Muscle layer of duodenum (tissue), 2 donors: ENCODE measurements around the gene UBL7.

Source experiments
- H3K27ac ChIP-seq: one replicate; pipeline ENCODE4 v1.7.0; 2013; ENCODE audit warnings: mild to moderate bottlenecking, low read length
- H3K27me3 ChIP-seq: one replicate; pipeline ENCODE4 v1.7.0; 2013; ENCODE audit warnings: low read depth, mild to moderate bottlenecking, control low read depth, low read length
- H3K36me3 ChIP-seq, 2 donors: one replicate each; pipeline ENCODE4 v1.7.0; 2013; ENCODE audit warnings: low read length in 2 of 2, control low read depth in 1 of 2, mild to moderate bottlenecking in 1 of 2; ENCODE audit not compliant: insufficient read depth in 2 of 2, control insufficient read depth in 1 of 2
- H3K4me1 ChIP-seq, 2 donors: one replicate each; pipeline ENCODE4 v1.7.0; 2013; ENCODE audit warnings: low read length in 2 of 2, mild to moderate bottlenecking in 2 of 2, control low read depth in 1 of 2, moderate library complexity in 1 of 2; ENCODE audit not compliant: insufficient read depth in 2 of 2, control insufficient read depth in 1 of 2
- H3K4me3 ChIP-seq, 2 donors: one replicate each; pipeline ENCODE4 v1.7.0; 2013; ENCODE audit warnings: low read length in 2 of 2, low read depth in 1 of 2, mild to moderate bottlenecking in 1 of 2
- H3K9me3 ChIP-seq, 2 donors: one replicate each; pipeline ENCODE4 v1.7.0; 2013; ENCODE audit warnings: low read length in 2 of 2, control low read depth in 1 of 2, mild to moderate bottlenecking in 1 of 2; ENCODE audit not compliant: control insufficient read depth in 1 of 2
- donor health status: healthy.

UBL7 gene

GRCh38 chr15:74410502-74410901, 50.5 kb downstream of the UBL7 start:
- no peaks in the 10 kb centered on the region for H3K36me3 ChIP-seq
- H3K27me3 ChIP-seq = no peaks in the 10 kb centered on the region
- no peaks in the 10 kb centered on the region for H3K9me3 ChIP-seq
- H3K4me3 ChIP-seq = no peak overlapping the region
- H3K27ac ChIP-seq = no peak overlapping the region
- no peaks in the 10 kb centered on the region for H3K4me1 ChIP-seq

DNA sequence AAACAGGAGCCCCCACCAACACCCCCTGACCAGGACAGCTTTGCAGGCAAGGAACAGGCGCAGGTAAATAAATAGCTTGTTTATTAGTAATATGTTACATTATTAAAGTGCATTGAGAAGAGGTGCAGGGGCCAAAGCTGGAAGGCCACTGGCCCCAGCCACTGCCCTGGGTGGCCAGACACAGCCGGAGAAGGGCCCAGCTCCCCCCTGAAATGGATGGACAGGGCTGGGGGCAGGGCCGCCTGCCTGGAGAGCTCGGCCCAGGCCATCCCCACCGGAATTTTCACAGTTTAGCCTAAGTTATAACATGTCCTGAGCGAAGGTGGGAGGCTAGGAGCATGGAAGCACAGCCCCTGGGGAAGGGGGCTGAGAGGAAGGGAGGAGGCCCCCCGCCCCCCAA, 51.7 kb downstream of the UBL7 start:
- no peak overlapping the region for H3K4me3 ChIP-seq
- no peaks in the 10 kb centered on the region for H3K4me1 ChIP-seq
- no peaks in the 10 kb centered on the region for H3K36me3 ChIP-seq
- no peaks in the 10 kb centered on the region for H3K9me3 ChIP-seq
- H3K27ac ChIP-seq = no peak overlapping the region
- no peaks in the 10 kb centered on the region for H3K27me3 ChIP-seq

- Histone ChIP-seq H3K4me1 (peaks cover 0 to 1% of the 10 kb centered on the region in 2 donors), H3K27ac (no peak overlapping the region), H3K27me3 (no peaks in the 10 kb centered on the region), H3K36me3 (no peaks in the 10 kb centered on the region), H3K9me3 (no peaks in the 10 kb centered on the region), H3K4me3 (no peak overlapping the region)
These were observed 52.1 kb downstream of the UBL7 start for GRCh38 chr15:74408815-74409214.

DNA sequence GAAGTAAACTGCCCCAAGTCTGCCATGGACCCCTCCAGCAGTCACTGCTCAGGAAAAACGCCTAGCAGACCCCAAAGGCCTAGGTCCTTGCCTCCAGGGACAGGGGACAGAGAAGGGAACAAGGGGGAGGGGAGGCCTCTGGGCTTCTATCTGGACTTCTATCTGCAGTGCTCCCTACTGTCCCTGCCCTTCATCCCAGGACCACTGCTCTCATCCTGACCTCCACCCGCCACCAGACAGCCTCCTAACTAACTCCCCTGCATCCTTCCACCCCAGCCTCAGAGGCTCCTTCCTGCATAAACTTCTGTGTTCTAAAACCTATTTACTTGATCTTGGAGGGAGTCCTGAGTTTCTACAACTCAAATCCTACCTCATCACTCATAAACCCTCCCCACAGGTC, 52.6 kb downstream of the UBL7 start:
- no peaks in the 10 kb centered on the region for H3K36me3 ChIP-seq
- no peaks in the 10 kb centered on the region for H3K27me3 ChIP-seq
- H3K4me1 ChIP-seq = peaks cover 0 to 5% of the 10 kb centered on the region in 2 donors
- no peaks in the 10 kb centered on the region for H3K9me3 ChIP-seq
- H3K4me3 ChIP-seq = no peak overlapping the region
- H3K27ac ChIP-seq = no peak overlapping the region

GRCh38 chr15:74406992-74407705, 53.8 kb downstream of the UBL7 start:
- no peak overlapping the region for H3K4me3 ChIP-seq
- H3K27ac ChIP-seq = no peak overlapping the region
- H3K4me1 ChIP-seq = peaks cover 0 to 5% of the 10 kb centered on the region in 2 donors
- H3K27me3 ChIP-seq = no peaks in the 10 kb centered on the region
- no peaks in the 10 kb centered on the region for H3K9me3 ChIP-seq
- no peaks in the 10 kb centered on the region for H3K36me3 ChIP-seq

- H3K4me1 ChIP-seq = peaks cover 0 to 5% of the 10 kb centered on the region in 2 donors
- no peaks in the 10 kb centered on the region for H3K9me3 ChIP-seq
- H3K4me3 ChIP-seq = no peak overlapping the region
- H3K36me3 ChIP-seq = no peaks in the 10 kb centered on the region
- H3K27ac ChIP-seq = no peak overlapping the region
- no peaks in the 10 kb centered on the region for H3K27me3 ChIP-seq
These were observed 54.4 kb downstream of the UBL7 start for GRCh38 chr15:74406517-74406916.

DNA sequence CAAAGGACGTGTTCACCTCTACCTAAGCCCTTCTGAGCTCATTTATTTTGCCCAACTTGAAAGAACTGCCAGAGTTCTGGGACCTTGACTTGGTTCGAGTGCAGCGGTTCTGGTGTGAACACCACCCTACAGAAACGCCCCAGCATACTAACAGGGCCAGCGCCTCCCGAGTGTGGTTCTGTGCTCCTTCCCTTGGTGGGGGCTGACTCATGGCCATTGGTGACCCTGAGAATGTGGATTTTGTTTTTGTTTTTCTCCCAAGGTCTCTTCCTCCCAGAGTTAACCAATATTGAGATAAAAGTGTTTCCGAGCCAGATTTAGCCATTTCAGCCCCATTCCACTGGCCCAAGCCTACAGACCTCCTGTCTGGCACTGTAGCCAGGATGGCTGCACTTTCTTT, 55.1 kb downstream of the UBL7 start:
- Histone ChIP-seq H3K4me3 (no peak overlapping the region), H3K4me1 (peaks cover 0 to 5% of the 10 kb centered on the region in 2 donors), H3K36me3 (no peaks in the 10 kb centered on the region), H3K27me3 (no peaks in the 10 kb centered on the region), H3K27ac (no peak overlapping the region), H3K9me3 (no peaks in the 10 kb centered on the region)

GRCh38 chr15:74403991-74404563, 56.9 kb downstream of the UBL7 start:
- Histone ChIP-seq H3K36me3 (no peaks in the 10 kb centered on the region), H3K9me3 (no peaks in the 10 kb centered on the region), H3K4me3 (no peak overlapping the region), H3K27ac (no peak overlapping the region), H3K4me1 (peaks cover 0 to 5% of the 10 kb centered on the region in 2 donors), H3K27me3 (no peaks in the 10 kb centered on the region)

GRCh38 chr15:74403588-74403919, 57.4 kb downstream of the UBL7 start:
- Histone ChIP-seq H3K9me3 (no peaks in the 10 kb centered on the region), H3K27me3 (no peaks in the 10 kb centered on the region), H3K4me1 (peaks cover 0 to 5% of the 10 kb centered on the region in 2 donors), H3K4me3 (no peak overlapping the region), H3K27ac (no peak overlapping the region), H3K36me3 (no peaks in the 10 kb centered on the region)

- no peaks in the 10 kb centered on the region for H3K27me3 ChIP-seq
- H3K4me1 ChIP-seq = peaks cover 0 to 5% of the 10 kb centered on the region in 2 donors
- H3K9me3 ChIP-seq = no peaks in the 10 kb centered on the region
- no peak overlapping the region for H3K27ac ChIP-seq
- no peak overlapping the region for H3K4me3 ChIP-seq
- H3K36me3 ChIP-seq = no peaks in the 10 kb centered on the region
These were observed 57.9 kb downstream of the UBL7 start for GRCh38 chr15:74402873-74403587.

DNA sequence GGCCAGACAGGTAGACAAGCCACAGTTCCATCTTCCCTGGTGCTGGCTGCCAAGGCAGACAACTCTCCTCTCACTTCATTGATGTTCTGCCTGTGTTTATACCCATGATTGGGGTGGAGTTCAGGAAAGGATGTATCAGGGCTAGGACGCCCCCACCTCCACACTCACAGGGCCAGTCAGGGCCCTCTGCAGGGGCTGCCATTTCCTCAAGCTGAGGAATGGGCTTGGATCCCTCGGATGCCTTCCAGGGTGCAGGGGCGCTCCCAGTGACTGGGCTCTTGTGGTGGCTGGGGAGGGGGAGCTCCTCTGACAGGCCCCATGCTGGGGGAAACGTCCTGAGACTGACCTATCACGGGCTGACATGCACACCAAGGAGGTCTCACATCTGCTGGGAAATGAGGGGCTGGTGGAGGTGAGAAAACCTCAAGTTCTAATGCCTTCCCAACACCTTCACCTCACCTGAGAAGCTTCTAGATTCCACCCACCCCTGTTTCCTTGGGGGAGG, 58.6 kb downstream of the UBL7 start:
- Histone ChIP-seq H3K27me3 (no peaks in the 10 kb centered on the region), H3K36me3 (no peaks in the 10 kb centered on the region), H3K4me3 (no peak overlapping the region), H3K27ac (no peak overlapping the region), H3K4me1 (peaks cover 0 to 5% of the 10 kb centered on the region in 2 donors), H3K9me3 (no peaks in the 10 kb centered on the region)
